HepG2 (cell line): ENCODE data around the gene CFAP210. TPM values are rescaled to one million over a fixed set of nuclear protein-coding genes. Genes with fewer than 3 reads are reported as not detected.

Source experiments
- ERF ChIP-seq: IDR thresholded peaks from 2 replicates; pipeline ENCODE4 v1.6.1; 2018; ENCODE audit warnings: missing biosample characterization, missing genetic modification reagents
- FOXA1 ChIP-seq, 2 experiments: fragments of 450-650 bp in 1 of 2; sonication (generic) in 1 of 2; formaldehyde crosslinking in 1 of 2; IDR thresholded peaks; 2 replicates each; pipeline versions ENCODE4 v1.4.0 to v1.6.1; 2016 to 2020; ENCODE audit warnings: missing genetic modification reagents in 1 of 2
- HMGA1 ChIP-seq: sonication (generic); formaldehyde crosslinking; conservative IDR thresholded peaks from 2 replicates; pipeline ENCODE4 v1.4.0; 2020; ENCODE audit warnings: missing genetic modification reagents
- MIER3 ChIP-seq: IDR thresholded peaks from 2 replicates; pipeline ENCODE4 v1.6.1; 2016; ENCODE audit warnings: missing compliant biosample characterization, borderline replicate concordance
- NFYB ChIP-seq: sonication (generic); formaldehyde crosslinking; IDR thresholded peaks from 2 replicates; pipeline ENCODE4 v1.4.0; 2020; ENCODE audit warnings: missing genetic modification reagents
- NFYC ChIP-seq: IDR thresholded peaks from 2 replicates; pipeline ENCODE4 v1.6.1; 2016; ENCODE audit warnings: missing genetic modification reagents, missing compliant biosample characterization
- RBM39 ChIP-seq: fragments of 200-400 bp; formaldehyde crosslinking; IDR thresholded peaks from one replicate; pipeline ENCODE4 v1.6.1; 2018; ENCODE audit warnings: antibody characterized with exemption, mild to moderate bottlenecking, low read depth, low read length; ENCODE audit not compliant: poor library complexity, severe bottlenecking
- SMARCC2 ChIP-seq: fragments of 450-650 bp; IDR thresholded peaks from 2 replicates; pipeline ENCODE4 v1.6.1; 2017; ENCODE audit warnings: antibody characterized with exemption, mild to moderate bottlenecking
- SMC3 ChIP-seq: IDR thresholded peaks from 2 replicates; pipeline ENCODE4 v1.6.1; 2011; ENCODE audit warnings: low read length, improper control_type of control experiment
- SRF ChIP-seq: IDR thresholded peaks from 2 replicates; pipeline ENCODE4 v1.6.1; 2011; ENCODE audit warnings: mild to moderate bottlenecking, low read depth, low read length, moderate library complexity
- SUZ12 ChIP-seq: fragments of 150-350 bp; IDR thresholded peaks from 2 replicates; pipeline ENCODE4 v1.6.1; 2014; ENCODE audit warnings: low read depth, low read length
- ZBTB42 ChIP-seq: sonication (generic); formaldehyde crosslinking; IDR thresholded peaks from 2 replicates; pipeline ENCODE4 v1.5.0; 2020; ENCODE audit warnings: mild to moderate bottlenecking, missing genetic modification reagents
- ZNF337 ChIP-seq: sonication (generic); formaldehyde crosslinking; IDR thresholded peaks from 2 replicates; pipeline ENCODE4 v1.5.1; 2020; ENCODE audit warnings: missing genetic modification reagents, low read depth, mild to moderate bottlenecking, borderline replicate concordance
- ZNF343 ChIP-seq: sonication (generic); formaldehyde crosslinking; IDR thresholded peaks from 2 replicates; pipeline ENCODE4 v1.4.0; 2020; ENCODE audit warnings: mild to moderate bottlenecking, missing genetic modification reagents
- ZNF432 ChIP-seq: sonication (generic); formaldehyde crosslinking; IDR thresholded peaks from 2 replicates; pipeline ENCODE4 v1.5.0; 2020; ENCODE audit warnings: missing genetic modification reagents, mild to moderate bottlenecking, borderline replicate concordance
- ZNF747 ChIP-seq: sonication (generic); formaldehyde crosslinking; IDR thresholded peaks from 2 replicates; pipeline ENCODE4 v1.8.1; 2023; ENCODE audit warnings: missing genetic modification reagents, mild to moderate bottlenecking, borderline replicate concordance
- polyA plus RNA-seq, 8 experiments: library from polyadenylated mRNA; depleted of rRNA in 3 of 8; stranded (reverse) in 7 of 8; unstranded in 1 of 8; fragments of >200 nt; fragmentation: Illumina TruSeq in 4 of 8; extraction: Trizol in 4 of 8; gene quantifications; 2 replicates each; pipeline versions ENCODE4 v1.2.1 to v1.2.3, GENCODE V29; 2011 to 2016; ENCODE audit warnings: low read depth in 4 of 8, missing spikeins in 1 of 8, mixed read lengths in 1 of 8; ENCODE audit not compliant: insufficient read depth in 1 of 8
- total RNA-seq, 5 experiments: library from RNA; depleted of rRNA; stranded (reverse); fragments of >200 nt; fragmentation: Illumina TruSeq; extraction: Trizol; gene quantifications; 2 replicates each; pipeline ENCODE4 v1.2.3, GENCODE V29; 2016; ENCODE audit warnings: low read depth in 1 of 5
- TF ChIP-seq, protein P1 (sequence below): sonication (generic); formaldehyde crosslinking; IDR thresholded peaks from 2 replicates; pipeline ENCODE4 v1.4.0; 2020; ENCODE audit warnings: mild to moderate bottlenecking, missing genetic modification reagents
- TF ChIP-seq, protein P2 (sequence below): sonication (generic); formaldehyde crosslinking; IDR thresholded peaks from 2 replicates; pipeline ENCODE4 v1.5.0; 2020; ENCODE audit warnings: missing genetic modification reagents
- TF ChIP-seq, protein P3 (sequence below): sonication (generic); formaldehyde crosslinking; IDR thresholded peaks from 2 replicates; pipeline ENCODE4 v1.4.0; 2020; ENCODE audit warnings: low read depth, mild to moderate bottlenecking, missing genetic modification reagents
- TF ChIP-seq, protein P4 (sequence below): sonication (generic); formaldehyde crosslinking; IDR thresholded peaks from 2 replicates; pipeline ENCODE4 v1.4.0; 2020; ENCODE audit warnings: missing genetic modification reagents, borderline replicate concordance

CFAP210 gene
- total and polyA plus RNA-seq, 2 of the 13 experiments (the other 11 are each of a cell fraction or from before 2014, with no cell fraction given), result 0.18 TPM; not detected in 1

DNA sequence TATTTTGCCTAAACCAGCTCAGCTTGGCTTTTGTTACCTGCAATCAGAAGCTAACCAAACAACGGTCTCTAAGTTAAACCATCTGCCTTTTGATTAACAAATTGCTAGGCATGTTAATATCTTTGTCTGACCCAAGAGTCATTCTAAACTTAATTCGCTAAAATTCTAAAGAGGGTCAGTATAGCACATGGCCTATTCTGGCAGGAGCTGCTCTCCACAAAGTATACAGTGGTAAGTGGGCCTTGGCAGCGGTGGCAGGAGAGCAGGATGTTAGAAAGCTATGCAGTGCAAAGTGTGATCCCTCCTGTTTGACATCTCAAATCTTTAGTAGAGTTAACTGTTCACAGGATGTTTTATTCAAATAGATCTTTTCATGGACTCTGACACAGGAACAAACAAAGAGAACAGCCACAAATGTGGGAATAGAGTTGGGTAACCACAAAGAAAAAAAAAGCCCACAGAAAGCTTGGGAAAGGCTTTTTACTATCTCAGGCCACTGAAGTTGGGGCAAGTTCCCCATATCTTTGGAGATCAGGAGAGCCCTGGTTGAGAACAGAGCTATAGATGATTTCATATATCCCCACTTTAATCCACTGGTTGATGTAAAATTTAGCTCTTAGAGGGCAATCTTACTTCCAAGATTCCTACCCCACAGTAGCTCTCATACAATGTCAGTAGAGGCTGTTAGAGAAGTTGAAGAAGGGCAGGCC, 10.6 kb downstream of the CFAP210 start (continued):
- no peak for TF ChIP-seq RBM39
- no peak for TF ChIP-seq NFYB (CRISPR knock-in tag)
- TF ChIP-seq MIER3 (CRISPR knock-in tag), result peak; percentile 71; the same call in 1 of the 2 replicates
- TF ChIP-seq ZBTB42, result no peak; the same call in 1 of the 2 replicates
- TF ChIP-seq HMGA1, result no peak
- TF ChIP-seq ERF (CRISPR knock-in tag), result no peak; the same call in 1 of the 2 replicates
- TF ChIP-seq, protein P1, sequence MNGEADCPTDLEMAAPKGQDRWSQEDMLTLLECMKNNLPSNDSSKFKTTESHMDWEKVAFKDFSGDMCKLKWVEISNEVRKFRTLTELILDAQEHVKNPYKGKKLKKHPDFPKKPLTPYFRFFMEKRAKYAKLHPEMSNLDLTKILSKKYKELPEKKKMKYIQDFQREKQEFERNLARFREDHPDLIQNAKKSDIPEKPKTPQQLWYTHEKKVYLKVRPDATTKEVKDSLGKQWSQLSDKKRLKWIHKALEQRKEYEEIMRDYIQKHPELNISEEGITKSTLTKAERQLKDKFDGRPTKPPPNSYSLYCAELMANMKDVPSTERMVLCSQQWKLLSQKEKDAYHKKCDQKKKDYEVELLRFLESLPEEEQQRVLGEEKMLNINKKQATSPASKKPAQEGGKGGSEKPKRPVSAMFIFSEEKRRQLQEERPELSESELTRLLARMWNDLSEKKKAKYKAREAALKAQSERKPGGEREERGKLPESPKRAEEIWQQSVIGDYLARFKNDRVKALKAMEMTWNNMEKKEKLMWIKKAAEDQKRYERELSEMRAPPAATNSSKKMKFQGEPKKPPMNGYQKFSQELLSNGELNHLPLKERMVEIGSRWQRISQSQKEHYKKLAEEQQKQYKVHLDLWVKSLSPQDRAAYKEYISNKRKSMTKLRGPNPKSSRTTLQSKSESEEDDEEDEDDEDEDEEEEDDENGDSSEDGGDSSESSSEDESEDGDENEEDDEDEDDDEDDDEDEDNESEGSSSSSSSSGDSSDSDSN (CRISPR knock-in tag), result no peak
- TF ChIP-seq NFYC (CRISPR knock-in tag), result no peak
- TF ChIP-seq ZNF747 (CRISPR knock-in tag), result no peak; the same call in 1 of the 2 replicates
- TF ChIP-seq ZNF343 (CRISPR knock-in tag), result no peak
- TF ChIP-seq, protein P2, sequence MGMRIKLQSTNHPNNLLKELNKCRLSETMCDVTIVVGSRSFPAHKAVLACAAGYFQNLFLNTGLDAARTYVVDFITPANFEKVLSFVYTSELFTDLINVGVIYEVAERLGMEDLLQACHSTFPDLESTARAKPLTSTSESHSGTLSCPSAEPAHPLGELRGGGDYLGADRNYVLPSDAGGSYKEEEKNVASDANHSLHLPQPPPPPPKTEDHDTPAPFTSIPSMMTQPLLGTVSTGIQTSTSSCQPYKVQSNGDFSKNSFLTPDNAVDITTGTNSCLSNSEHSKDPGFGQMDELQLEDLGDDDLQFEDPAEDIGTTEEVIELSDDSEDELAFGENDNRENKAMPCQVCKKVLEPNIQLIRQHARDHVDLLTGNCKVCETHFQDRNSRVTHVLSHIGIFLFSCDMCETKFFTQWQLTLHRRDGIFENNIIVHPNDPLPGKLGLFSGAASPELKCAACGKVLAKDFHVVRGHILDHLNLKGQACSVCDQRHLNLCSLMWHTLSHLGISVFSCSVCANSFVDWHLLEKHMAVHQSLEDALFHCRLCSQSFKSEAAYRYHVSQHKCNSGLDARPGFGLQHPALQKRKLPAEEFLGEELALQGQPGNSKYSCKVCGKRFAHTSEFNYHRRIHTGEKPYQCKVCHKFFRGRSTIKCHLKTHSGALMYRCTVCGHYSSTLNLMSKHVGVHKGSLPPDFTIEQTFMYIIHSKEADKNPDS (CRISPR knock-in tag), result no peak
- no peak for TF ChIP-seq ZNF432 (CRISPR knock-in tag)
- TF ChIP-seq, protein P3, sequence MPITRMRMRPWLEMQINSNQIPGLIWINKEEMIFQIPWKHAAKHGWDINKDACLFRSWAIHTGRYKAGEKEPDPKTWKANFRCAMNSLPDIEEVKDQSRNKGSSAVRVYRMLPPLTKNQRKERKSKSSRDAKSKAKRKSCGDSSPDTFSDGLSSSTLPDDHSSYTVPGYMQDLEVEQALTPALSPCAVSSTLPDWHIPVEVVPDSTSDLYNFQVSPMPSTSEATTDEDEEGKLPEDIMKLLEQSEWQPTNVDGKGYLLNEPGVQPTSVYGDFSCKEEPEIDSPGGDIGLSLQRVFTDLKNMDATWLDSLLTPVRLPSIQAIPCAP (CRISPR knock-in tag), result no peak
- TF ChIP-seq FOXA1 (IDR thresholded peaks at IDR 0.05), result no peak
- peak; percentile 81 for TF ChIP-seq FOXA1 (CRISPR knock-in tag; IDR thresholded peaks at IDR 0.05)
- TF ChIP-seq SMARCC2, result no peak
- no peak for TF ChIP-seq SUZ12
- peak; percentile 22; the same call in 1 of the 2 replicates for TF ChIP-seq SMC3
- TF ChIP-seq SRF, result peak; percentile 43; the same call in 1 of the 2 replicates
- no peak for TF ChIP-seq ZNF337 (CRISPR knock-in tag)
- TF ChIP-seq, protein P4, sequence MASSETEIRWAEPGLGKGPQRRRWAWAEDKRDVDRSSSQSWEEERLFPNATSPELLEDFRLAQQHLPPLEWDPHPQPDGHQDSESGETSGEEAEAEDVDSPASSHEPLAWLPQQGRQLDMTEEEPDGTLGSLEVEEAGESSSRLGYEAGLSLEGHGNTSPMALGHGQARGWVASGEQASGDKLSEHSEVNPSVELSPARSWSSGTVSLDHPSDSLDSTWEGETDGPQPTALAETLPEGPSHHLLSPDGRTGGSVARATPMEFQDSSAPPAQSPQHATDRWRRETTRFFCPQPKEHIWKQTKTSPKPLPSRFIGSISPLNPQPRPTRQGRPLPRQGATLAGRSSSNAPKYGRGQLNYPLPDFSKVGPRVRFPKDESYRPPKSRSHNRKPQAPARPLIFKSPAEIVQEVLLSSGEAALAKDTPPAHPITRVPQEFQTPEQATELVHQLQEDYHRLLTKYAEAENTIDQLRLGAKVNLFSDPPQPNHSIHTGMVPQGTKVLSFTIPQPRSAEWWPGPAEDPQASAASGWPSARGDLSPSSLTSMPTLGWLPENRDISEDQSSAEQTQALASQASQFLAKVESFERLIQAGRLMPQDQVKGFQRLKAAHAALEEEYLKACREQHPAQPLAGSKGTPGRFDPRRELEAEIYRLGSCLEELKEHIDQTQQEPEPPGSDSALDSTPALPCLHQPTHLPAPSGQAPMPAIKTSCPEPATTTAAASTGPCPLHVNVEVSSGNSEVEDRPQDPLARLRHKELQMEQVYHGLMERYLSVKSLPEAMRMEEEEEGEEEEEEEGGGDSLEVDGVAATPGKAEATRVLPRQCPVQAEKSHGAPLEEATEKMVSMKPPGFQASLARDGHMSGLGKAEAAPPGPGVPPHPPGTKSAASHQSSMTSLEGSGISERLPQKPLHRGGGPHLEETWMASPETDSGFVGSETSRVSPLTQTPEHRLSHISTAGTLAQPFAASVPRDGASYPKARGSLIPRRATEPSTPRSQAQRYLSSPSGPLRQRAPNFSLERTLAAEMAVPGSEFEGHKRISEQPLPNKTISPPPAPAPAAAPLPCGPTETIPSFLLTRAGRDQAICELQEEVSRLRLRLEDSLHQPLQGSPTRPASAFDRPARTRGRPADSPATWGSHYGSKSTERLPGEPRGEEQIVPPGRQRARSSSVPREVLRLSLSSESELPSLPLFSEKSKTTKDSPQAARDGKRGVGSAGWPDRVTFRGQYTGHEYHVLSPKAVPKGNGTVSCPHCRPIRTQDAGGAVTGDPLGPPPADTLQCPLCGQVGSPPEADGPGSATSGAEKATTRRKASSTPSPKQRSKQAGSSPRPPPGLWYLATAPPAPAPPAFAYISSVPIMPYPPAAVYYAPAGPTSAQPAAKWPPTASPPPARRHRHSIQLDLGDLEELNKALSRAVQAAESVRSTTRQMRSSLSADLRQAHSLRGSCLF (CRISPR knock-in tag), result no peak
